ENCODE data around the gene GDI1.
A peak's percentile ranks its signal among the peaks of the same experiment; 100 is the strongest.

Gene GDI1

DNA sequence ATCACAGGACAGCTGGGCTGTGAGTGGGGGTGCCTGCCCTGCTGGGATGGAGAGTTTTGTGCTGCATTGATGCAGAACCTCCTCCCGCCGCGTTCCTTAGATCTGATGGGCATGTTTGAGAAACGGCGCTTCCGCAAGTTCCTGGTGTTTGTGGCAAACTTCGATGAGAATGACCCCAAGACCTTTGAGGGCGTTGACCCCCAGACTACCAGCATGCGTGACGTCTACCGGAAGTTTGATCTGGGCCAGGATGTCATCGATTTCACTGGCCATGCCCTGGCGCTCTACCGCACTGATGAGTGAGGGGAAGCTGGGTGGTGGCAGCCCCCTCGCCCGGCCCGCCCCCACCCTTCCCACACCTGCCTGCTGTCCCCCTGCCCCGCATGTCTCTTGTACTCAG is 2.9 kb downstream of the GDI1 start:
- DNase-seq, result no peak

DNA sequence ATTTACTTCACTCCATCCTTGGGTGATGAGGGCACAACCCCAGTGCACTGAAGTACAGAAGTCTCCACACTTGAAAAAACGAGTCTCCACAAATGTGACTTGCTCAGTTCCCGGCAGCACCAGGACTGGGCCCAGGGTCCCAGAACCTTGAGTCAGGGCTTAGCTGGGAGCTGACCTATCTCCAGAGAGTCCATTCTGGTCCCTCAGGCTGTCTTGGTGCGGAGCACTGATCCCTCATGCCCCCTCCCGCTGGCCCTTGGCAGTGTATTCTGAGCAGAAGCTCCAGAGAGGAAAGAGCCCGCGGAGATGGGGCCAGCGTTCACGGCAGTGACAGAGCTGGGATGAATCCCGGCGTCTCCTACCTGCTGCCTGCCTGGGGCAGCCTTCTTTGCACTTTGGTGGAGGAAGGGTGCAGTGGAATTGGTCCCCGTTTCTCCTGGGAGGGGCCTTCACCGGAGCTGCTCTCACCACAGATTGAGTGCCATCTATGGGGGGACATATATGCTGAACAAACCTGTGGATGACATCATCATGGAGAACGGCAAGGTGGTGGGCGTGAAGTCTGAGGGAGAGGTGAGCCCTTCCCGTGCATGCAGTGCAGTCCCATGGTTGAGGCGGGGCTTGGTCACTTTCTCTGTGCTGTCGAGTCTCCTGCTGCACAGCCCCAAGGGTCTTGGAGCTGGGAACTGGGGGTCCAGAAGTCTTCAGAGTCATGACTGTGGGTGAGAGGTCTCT is 3.8 kb downstream of the GDI1 start:
- DNase-seq, result no peak

DNA sequence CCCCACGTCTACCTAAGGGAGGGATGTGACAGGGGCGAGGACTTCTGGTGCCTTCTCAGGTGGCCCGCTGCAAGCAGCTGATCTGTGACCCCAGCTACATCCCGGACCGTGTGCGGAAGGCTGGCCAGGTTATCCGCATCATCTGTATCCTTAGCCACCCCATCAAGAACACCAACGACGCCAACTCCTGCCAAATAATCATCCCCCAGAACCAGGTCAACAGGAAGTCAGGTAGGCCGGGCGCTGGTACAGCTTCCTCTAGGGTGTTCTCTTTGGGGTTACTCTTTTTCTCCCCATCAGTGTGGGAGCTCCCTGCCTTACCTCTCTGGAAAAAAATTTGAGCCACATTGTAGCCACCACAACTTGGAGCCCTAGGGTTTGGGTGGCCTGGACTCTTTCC is 4.6 kb downstream of the GDI1 start:
- no peak for DNase-seq

DNA sequence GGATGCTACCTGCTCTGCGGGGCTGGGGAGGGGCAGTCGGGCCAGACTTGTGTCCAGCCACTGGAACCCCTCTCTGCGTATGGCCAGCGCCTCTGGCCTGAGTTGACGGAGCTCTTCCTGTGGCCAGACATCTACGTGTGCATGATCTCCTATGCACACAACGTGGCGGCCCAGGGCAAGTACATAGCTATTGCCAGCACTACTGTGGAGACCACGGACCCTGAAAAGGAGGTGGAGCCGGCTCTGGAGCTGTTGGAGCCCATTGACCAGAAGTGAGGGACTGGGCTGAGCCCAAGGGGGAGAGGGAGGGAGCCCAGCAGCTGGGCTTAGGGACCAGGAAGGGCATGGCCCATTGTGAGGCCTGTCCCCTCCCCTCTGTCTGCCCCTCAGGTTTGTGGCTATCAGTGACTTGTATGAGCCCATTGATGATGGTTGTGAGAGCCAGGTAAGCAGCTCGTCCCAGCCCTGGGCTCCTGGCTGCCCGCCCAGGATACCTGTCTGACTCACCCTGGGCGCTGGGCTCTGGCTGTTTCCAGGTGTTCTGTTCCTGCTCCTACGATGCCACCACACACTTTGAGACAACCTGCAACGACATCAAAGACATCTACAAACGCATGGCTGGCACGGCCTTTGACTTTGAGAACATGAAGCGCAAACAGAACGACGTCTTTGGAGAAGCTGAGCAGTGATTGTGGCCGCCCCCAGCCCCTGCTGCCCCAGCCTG is 5.2 kb downstream of the GDI1 start:
- DNase-seq, result no peak

DNA sequence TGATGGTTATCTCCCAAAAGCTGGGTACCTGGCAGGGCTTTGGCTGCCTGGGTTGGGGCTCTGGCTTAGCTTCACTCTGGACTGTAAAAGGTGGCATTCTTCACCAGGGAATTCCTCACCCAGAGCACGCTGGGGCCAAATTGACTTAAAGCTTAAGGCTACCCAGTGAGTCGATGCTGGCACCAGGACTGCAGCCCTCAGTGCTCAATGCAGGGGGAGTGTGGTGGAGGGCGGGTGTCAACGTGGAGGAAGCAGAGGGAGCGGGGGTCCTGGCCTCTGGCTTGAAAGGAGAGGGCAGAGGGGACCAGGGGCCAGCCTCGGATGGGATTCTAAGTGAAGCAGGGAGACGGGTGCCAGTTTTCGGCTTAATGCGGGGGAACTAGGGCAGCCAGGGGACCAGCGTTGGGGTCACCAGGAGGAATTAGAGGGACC is 6.5 kb downstream of the GDI1 start:
- DNase-seq, result no peak

DNA sequence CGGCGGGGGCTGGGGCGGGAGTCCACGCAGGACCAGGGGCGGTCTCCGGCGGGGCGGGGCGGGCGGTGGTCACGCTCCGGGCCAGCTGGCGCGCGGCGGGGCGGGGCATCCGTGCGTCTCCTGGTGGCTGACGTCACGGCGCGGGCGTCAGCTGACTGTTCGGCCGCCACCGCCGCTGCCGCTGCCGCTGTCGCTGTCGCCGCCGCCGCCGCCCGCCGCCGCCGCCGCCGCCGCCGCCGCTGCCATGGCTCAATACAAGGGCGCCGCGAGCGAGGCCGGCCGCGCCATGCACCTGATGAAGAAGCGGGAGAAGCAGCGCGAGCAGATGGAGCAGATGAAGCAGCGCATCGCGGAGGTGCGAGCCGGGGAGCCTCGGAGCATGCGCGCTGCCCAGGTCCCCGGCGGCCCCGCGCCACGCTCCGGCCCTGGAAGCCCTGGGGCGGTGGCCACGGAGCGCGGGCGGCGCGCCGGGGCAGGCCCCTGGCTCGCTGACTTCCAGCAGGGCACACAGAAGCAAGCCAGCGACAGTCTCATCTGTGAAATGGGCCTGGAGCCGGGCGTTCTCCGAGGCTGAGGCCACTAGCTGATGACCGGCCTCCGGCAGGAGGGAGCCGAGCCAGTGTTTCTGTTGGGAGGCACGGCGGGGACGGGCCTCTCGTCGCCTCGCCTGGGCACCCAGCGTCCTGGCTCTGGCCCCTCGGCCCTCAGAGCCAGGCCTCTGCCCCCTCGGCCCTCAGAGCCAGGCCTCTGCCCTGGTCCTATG is 7.2 kb downstream of the GDI1 start, which contains the start of gene FAM50A:
Gene FAM50A (plus strand): TSS at position 150 of the 763 bp plus-strand sequence. CDS start 95 bp downstream, at position 245.
- peak; percentile 44 for DNase-seq

DNA sequence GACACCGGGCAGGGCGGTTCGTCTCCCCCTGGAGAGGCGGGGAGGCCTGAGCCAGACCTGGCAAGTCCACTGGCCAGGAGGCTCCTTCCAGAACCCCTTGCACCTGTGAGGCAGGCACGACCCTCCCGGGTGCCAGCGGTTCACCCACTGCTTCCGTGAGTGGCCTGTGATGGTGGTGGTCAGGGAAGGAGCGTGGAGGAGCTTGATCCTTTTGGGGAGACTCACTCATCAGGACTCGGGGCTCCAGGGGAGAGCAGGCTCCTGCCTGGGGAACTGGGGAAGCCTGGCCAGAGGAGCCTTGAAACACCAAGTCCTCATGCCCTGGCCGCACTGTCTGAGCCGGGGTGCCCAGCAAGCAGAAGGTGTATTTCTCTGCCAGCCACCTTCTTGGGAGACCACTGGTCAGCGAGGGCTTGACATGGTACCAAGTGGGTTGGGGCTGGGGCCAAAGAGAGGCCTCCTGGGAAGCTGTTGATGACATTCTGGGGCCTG is 7.8 kb downstream of the GDI1 start:
- DNase-seq, result no peak

DNA sequence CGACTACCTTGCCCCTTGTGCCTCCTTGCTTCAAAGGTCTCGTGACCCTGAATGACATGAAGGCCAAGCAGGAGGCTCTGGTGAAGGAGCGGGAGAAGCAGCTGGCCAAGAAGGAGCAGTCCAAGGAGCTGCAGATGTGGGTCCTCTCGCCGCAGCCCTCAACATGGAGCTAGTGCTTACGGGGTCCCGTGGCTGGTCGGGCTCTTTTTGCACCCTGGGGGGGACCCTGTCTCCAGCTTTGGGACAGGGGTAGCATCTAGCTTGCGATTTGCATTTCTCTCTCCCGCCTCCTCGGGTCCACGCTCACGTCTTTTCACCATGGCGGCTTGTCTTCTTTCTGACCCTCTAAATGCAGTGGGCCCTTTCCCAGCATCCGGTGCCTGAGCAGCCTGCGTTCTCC is 8.8 kb downstream of the GDI1 start:
- DNase-seq, result no peak

DNA sequence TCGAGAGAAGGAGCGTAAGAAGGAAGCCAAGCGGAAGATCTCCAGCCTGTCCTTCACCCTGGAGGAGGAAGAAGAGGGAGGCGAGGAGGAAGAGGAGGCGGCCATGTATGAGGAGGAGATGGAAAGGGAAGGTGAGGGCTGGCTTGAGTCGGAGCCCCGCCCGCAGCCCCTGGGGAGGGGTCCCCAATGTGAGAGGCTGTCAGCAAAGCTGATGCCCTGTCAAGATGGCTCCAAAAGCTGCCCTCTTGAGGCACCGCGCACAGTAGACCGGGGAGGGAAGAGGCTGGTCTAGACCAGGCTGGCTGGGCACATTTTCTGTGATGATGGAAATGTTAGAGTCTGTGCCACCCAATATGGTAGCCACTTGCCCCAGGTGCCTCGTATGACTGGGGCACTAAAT is 9.5 kb downstream of the GDI1 start:
- DNase-seq, result no peak

DNA sequence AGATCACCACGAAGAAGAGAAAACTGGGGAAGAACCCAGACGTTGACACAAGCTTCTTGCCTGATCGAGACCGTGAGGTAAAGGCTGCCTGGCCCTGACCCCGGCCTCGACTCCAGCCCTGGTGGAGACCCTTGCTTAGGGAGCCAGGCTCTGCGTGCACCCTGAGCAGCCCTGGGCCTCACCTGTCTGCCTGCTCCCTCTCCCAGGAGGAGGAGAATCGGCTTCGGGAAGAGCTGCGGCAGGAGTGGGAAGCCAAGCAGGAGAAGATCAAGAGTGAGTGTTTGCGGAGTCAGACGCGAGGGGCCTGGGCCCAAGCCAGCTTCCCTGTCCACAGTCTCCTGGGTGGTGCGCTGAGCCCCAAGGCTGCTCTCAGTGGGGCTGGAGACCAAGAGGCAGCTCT is 11.5 kb downstream of the GDI1 start:
- DNase-seq, result no peak

DNA sequence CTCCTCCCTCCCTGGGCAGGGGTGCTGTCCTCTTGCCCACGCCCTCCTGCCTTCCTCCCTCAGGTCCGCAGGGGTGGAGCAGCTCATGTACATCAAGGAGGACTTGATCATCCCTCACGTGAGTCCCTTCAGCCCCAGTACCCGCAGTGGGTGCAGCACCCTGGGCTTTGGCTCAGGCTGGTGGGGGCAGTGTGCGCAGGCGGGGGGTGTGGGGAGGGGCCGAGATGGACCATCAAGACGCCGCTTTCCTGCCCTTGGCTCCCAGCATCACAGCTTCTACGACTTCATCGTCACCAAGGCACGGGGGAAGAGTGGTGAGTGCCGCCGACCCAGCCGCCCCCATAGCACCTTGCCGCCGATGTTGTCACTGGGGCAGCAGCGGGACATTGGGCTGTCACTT is 12.7 kb downstream of the GDI1 start:
- no peak for DNase-seq

DNA sequence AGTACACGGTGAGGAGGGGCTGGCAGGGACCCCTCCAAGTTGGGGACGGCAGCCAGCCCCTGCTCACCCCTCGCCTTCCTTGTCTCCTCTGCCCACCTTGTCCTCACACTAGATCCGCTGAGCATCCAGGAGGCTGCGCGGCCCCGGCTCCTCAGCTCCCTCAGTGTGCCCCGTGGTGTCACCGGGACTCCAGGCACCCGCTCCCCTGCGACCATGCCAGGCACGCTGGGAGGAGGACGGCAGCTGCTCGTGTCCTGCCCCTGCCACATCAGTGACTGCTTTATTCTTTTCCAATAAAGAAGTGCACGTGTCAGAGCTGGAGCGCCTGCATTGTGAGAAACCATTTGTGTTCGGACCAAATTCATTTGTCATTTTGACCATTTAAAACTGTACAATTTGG is 13.4 kb downstream of the GDI1 start:
- no peak for DNase-seq

DNA sequence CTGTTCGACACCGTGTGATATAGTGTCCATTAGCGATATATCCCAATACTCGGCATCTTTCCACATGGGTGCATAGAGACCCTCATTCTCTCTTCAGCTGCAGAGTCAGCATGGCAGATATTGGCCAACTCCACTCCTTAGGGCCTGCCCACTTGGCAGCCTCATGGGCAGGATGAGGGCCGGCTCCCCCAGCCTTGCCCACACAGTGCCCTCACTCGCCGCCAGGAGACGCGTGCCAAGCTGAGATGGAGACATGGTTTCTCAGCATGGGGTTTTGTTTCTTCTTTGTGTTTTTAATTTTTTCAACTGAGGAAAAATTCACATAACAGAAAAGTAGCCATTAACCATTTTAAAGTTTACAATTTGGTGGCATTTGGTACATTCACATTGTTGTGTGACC is 15.9 kb downstream of the GDI1 start:
- no peak for DNase-seq

DNA sequence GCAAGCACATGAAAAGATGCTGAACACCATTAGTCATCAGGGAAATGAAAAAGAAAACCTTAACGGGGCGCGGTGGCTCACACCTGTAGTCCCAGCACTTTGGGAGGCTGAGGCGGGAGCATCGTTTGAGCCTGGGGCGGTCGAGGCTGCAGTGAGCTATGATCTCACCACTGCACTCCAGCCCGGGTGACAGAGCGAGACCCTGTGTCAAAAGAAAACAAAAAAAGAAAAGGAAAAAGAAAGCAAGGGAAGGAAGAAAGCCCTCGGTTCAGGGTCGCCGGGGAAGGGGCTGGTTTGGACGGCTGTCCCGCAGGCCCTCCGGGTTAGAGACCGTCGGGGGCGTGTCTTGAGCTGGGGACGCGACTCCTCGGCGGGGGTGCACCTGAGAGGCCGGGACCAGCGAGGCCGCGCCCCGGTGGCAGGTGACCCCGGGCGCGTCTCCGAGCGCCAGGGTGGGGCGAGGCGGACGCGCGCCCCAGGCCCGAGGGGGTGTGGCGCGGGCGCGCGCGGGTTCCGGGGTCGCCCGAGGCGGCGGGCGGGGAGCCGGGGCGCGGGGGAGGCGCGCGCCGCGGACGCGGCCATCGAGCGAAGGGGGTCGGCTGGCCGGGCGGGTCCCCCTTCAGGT is 20.6 kb downstream of the GDI1 start:
- DNase-seq, result peak; percentile 27

DNA sequence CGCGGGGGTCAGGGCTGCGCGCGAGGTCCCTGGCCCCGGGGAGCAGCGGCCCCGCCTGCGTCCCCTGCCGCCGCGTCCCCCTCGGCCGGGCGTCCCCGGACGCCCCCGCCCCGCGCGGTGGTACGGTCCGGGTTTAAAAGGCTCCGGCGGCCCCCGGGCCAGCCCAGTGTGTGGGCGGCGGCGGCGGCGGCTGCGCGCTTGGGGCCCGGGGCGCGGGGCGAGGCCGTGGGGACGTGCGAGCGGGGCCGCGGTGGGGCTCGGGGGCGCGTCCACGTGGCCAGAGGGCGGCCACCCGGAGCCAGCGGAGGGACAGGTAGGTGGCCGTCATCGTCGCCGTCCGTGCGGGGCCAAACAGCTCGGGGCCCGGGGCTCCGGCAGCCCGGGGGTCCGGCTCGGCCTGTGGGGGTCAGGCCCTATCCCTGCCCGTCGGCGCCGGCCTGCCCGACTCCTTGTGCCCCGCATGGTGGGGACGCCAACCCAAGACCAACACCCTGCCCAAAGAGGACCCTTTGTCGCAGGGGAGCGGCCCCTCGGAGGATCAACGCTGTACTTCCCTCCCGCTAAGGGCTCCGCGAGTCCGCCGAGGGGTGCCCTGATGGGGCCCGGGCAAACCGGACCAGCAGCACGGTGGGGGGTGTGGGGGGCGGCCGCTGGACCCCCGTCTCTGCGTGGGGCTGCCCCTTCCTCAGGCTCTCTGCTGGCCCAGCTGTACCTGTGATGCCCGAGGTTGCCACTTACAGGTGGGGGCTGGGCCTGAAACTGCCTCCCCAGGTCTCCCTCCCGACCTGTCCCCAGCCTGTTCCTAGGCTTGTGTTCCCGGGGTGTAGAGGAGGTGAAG is 21.4 kb downstream of the GDI1 start, which contains the start of gene PLXNA3:
Gene PLXNA3 (plus strand): TSS at position 166 of the 838 bp plus-strand sequence. CDS start 1,903 bp downstream, outside the sequence.
- DNase-seq, result no peak

DNA sequence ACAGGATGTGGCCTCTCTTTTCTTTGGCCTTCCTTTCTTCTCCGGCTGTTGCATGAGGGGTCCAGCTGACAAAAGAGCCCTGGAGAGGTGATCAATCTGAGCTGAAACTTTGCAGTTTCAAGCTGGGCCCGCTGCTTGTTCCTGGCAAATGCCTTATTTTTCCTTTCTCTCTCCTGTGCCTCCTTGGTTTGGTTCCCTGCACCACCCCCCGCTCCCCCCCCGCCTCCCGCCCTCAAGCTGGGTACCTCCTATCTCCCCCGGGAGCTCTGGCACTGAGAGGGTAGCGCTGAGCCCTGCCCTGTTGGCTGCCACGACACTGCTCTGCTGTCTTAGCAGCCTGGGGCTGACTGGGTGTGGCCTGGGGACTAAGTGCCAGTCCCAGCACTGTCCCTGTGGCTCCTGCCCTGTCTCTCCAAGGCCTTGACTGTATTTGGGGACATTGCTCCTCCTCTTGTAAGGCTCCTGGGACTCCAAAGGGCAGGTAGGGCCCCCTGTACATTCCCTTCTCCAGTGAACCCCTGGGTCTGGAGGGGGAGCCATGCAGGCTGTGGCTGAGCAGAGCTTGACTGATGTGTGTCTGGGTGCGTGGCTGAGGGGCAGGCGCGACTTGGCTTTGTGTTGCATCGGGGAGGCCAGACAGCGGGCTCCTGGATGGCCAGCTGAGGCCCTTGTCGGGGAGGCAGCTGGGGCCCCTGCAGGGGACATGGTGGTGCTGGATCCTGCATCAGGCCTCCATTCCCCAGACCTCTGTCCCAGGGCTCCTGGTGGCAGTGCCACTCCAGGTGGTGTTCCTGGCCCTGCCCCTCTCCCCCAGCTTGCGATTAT is 22.2 kb downstream of the GDI1 start:
- peak; percentile 64 for DNase-seq

DNA sequence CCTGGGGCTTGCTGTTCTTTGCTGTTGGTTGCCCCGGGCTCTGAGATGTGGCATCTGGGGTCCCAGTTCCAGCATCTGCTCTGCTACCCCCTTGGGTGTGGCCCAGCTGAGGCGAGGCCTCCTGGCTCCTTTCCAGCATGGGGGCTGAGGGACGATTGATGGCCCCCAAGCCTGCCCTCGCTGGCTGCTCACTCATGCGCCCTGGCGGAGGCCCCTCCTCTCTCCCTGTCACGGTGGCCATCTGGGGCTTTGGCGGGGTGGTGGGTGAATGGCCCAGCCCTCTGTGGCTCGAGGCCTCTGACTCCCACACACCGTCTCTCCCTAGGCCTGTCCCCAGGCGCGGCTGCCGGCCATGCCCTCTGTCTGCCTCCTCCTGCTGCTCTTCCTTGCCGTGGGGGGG is 22.9 kb downstream of the GDI1 start:
- peak; percentile 35 for DNase-seq

DNA sequence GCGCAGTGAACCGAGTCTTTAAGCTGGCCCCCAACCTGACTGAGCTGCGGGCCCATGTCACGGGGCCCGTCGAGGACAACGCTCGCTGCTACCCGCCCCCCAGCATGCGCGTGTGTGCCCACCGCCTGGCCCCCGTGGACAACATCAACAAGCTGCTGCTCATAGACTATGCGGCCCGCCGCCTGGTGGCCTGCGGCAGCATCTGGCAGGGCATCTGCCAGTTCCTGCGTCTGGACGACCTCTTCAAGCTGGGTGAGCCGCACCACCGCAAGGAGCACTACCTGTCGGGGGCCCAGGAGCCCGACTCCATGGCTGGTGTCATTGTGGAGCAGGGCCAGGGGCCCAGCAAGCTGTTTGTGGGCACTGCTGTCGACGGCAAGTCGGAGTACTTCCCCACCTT is 23.4 kb downstream of the GDI1 start:
- DNase-seq, result peak; percentile 23

DNA sequence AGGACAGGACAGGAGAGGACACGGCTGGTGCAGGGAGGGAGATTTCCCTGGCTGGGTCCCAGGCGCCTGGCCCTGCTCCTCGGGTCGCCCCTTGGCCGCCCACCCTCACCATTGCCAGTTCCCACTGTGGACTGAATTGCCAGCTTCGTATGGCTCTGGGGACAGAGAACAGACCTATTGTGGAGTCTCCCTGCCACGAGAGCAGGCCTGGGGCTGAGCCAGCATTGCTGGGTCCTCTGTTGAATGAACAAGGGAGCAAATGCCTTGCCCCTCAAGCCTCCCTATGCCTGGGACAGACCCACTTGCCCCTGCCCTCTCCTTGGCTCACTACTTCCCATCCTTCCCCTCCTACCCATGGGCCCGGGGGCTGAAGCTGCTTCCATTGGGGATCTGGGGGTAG is 25.4 kb downstream of the GDI1 start:
- no peak for DNase-seq

DNA sequence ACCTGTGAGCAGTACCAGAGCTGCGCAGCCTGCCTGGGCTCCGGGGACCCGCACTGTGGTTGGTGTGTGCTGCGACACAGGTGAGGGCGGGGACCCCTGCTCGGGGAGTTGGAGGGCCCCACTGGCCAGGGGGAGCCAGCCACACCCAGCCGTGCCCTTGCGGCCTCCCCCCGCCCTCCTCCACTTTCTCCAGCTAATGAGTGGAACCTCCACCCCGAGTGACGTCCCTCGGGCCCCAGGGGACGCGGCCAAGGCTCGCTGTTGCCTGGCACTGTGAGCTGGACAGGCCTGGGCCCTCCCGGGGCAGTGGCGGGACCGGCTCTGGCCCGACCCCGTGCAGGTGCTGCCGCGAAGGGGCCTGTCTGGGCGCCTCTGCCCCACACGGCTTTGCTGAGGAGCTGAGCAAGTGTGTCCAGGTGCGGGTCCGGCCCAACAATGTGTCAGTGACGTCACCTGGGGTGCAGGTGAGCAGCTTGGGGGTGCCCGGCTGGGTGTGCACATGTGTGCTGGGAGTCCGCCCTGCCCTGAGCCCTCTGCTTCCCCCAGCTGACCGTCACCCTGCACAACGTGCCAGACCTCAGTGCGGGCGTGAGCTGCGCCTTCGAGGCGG is 26.8 kb downstream of the GDI1 start:
- DNase-seq, result no peak
